ENCODE data around the gene CDX1.

- TF ChIP-seq, protein P1, sequence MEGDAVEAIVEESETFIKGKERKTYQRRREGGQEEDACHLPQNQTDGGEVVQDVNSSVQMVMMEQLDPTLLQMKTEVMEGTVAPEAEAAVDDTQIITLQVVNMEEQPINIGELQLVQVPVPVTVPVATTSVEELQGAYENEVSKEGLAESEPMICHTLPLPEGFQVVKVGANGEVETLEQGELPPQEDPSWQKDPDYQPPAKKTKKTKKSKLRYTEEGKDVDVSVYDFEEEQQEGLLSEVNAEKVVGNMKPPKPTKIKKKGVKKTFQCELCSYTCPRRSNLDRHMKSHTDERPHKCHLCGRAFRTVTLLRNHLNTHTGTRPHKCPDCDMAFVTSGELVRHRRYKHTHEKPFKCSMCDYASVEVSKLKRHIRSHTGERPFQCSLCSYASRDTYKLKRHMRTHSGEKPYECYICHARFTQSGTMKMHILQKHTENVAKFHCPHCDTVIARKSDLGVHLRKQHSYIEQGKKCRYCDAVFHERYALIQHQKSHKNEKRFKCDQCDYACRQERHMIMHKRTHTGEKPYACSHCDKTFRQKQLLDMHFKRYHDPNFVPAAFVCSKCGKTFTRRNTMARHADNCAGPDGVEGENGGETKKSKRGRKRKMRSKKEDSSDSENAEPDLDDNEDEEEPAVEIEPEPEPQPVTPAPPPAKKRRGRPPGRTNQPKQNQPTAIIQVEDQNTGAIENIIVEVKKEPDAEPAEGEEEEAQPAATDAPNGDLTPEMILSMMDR (IDR thresholded peaks at IDR 0.05) = no peak
- no peak for TF ChIP-seq POLR2A (IDR thresholded peaks at IDR 0.05)
These were observed 60.5 kb downstream of the CDX1 start for GRCh38 chr5:150227036-150227435.

Data from adrenal gland (tissue), 5 donors.